ENCODE data around the gene ANKRD24.
"Not testable (repeated sequence)": the region's sequence is repeated elsewhere in the genome, so short reads cannot be mapped to it uniquely, and the experiment has no call there.

The ANKRD24 gene

GRCh38 chr19:4234862-4235201, 52.3 kb downstream of the ANKRD24 start:
- no peaks in the 10 kb centered on the region for H4K20me1 ChIP-seq (ENCODE audit: low read depth, low read length)

GRCh38 chr19:4237510-4237909, 55.0 kb downstream of the ANKRD24 start:
- not testable (repeated sequence) for H3K4me3 ChIP-seq (ENCODE audit: insufficient read depth, low read length, poor library complexity, severe bottlenecking); H3K9me2 ChIP-seq (replicated peaks; ENCODE audit: insufficient read depth, low read length); H2AFZ ChIP-seq (ENCODE audit: low read depth, low read length, severe bottlenecking); H3K27ac ChIP-seq (ENCODE audit: low read depth, low read length); H3K9ac ChIP-seq (ENCODE audit: low read length); H3K36me3 ChIP-seq (ENCODE audit: low read length); H3K4me2 ChIP-seq (ENCODE audit: low read depth, low read length, poor library complexity, severe bottlenecking); H3F3A ChIP-seq (ENCODE audit: insufficient read depth); H4K20me1 ChIP-seq (ENCODE audit: low read depth, low read length); H3K9me3 ChIP-seq (ENCODE audit: insufficient read depth, low read length); H3K27me3 ChIP-seq (ENCODE audit: low read length); H3K79me2 ChIP-seq (ENCODE audit: insufficient read depth, low read length)

More at GRCh38 chr19:4234862-4235201, 52.3 kb downstream of the ANKRD24 start:
- H3K27ac ChIP-seq (ENCODE audit: low read depth, low read length), result no peak overlapping the region
- H3K4me3 ChIP-seq (ENCODE audit: insufficient read depth, low read length, poor library complexity, severe bottlenecking), result no peak overlapping the region
- H3K36me3 ChIP-seq (ENCODE audit: low read length), result no peaks in the 10 kb centered on the region
- H3K4me2 ChIP-seq (ENCODE audit: low read depth, low read length, poor library complexity, severe bottlenecking), result no peak overlapping the region
- no peak overlapping the region for H2AFZ ChIP-seq (ENCODE audit: low read depth, low read length, severe bottlenecking)
- no peaks in the 10 kb centered on the region for H3K9me2 ChIP-seq (replicated peaks; ENCODE audit: insufficient read depth, low read length)
- no peak for TF ChIP-seq EZH2phosphoT487 (conservative IDR thresholded peaks at IDR 0.05; ENCODE audit: low read length)
- TF ChIP-seq, protein P1, sequence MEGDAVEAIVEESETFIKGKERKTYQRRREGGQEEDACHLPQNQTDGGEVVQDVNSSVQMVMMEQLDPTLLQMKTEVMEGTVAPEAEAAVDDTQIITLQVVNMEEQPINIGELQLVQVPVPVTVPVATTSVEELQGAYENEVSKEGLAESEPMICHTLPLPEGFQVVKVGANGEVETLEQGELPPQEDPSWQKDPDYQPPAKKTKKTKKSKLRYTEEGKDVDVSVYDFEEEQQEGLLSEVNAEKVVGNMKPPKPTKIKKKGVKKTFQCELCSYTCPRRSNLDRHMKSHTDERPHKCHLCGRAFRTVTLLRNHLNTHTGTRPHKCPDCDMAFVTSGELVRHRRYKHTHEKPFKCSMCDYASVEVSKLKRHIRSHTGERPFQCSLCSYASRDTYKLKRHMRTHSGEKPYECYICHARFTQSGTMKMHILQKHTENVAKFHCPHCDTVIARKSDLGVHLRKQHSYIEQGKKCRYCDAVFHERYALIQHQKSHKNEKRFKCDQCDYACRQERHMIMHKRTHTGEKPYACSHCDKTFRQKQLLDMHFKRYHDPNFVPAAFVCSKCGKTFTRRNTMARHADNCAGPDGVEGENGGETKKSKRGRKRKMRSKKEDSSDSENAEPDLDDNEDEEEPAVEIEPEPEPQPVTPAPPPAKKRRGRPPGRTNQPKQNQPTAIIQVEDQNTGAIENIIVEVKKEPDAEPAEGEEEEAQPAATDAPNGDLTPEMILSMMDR (IDR thresholded peaks at IDR 0.05; ENCODE audit: insufficient read depth, low read length, poor library complexity, severe bottlenecking), result no peak
- H3K79me2 ChIP-seq (ENCODE audit: insufficient read depth, low read length), result no peaks in the 10 kb centered on the region
- no peaks in the 10 kb centered on the region for H3F3A ChIP-seq (ENCODE audit: insufficient read depth)
- no peaks in the 10 kb centered on the region for H3K27me3 ChIP-seq (ENCODE audit: low read length)
- no peak overlapping the region for H3K9ac ChIP-seq (ENCODE audit: low read length)
- no peaks in the 10 kb centered on the region for H3K9me3 ChIP-seq (ENCODE audit: insufficient read depth, low read length)

GRCh38 chr19:4238831-4239230, 56.3 kb downstream of the ANKRD24 start:
- Histone ChIP-seq H3K36me3 (ENCODE audit: low read length) (no peaks in the 10 kb centered on the region), H3K4me3 (ENCODE audit: insufficient read depth, low read length, poor library complexity, severe bottlenecking) (no peak overlapping the region), H4K20me1 (ENCODE audit: low read depth, low read length) (no peaks in the 10 kb centered on the region), H3K9me3 (ENCODE audit: insufficient read depth, low read length) (no peaks in the 10 kb centered on the region), H3K9ac (ENCODE audit: low read length) (no peak overlapping the region), H3K4me2 (ENCODE audit: low read depth, low read length, poor library complexity, severe bottlenecking) (no peak overlapping the region), H3K9me2 (replicated peaks; ENCODE audit: insufficient read depth, low read length) (no peaks in the 10 kb centered on the region), H3F3A (ENCODE audit: insufficient read depth) (no peaks in the 10 kb centered on the region), H2AFZ (ENCODE audit: low read depth, low read length, severe bottlenecking) (no peak overlapping the region), H3K27me3 (ENCODE audit: low read length) (no peaks in the 10 kb centered on the region), H3K79me2 (ENCODE audit: insufficient read depth, low read length) (no peaks in the 10 kb centered on the region), H3K27ac (ENCODE audit: low read depth, low read length) (no peak overlapping the region)
- TF ChIP-seq, protein P1 (IDR thresholded peaks at IDR 0.05; ENCODE audit: insufficient read depth, low read length, poor library complexity, severe bottlenecking), result no peak
- TF ChIP-seq EZH2phosphoT487 (conservative IDR thresholded peaks at IDR 0.05; ENCODE audit: low read length), result no peak

DNA sequence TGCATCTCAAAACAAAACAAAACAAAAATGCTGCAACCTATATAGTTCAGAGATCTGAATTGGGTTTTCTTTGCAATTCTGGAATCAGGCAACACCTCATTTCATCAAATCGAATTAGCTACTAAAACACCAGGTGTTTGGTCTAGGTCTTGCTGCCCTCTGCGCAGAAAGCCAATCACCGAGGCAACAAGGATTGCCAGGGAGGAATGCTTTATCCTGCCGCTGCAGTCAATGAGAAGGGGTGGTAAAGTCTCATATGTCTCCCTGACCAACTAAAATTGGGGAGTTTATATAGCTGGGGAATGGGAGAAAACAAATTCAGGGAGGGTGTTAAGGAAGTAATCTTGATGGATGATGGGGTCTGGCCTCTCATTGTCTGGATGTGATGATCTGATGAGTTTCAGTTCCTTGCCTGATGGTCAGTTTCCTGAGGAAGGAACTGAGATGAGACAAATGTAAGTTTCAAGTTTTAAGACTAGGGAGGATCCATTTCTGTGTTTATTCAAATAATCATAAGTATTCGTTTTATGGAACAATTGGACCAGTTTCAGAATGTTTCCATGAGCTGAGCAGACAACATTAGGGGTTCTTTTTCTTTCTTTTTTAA, 59.4 kb downstream of the ANKRD24 start:
- H4K20me1 ChIP-seq (ENCODE audit: low read depth, low read length), result no peaks in the 10 kb centered on the region
- TF ChIP-seq EZH2phosphoT487 (conservative IDR thresholded peaks at IDR 0.05; ENCODE audit: low read length), result no peak
- TF ChIP-seq, protein P1 (IDR thresholded peaks at IDR 0.05; ENCODE audit: insufficient read depth, low read length, poor library complexity, severe bottlenecking), result no peak
- H3K9ac ChIP-seq (ENCODE audit: low read length), result no peak overlapping the region
- H3K4me2 ChIP-seq (ENCODE audit: low read depth, low read length, poor library complexity, severe bottlenecking), result no peak overlapping the region
- no peaks in the 10 kb centered on the region for H3F3A ChIP-seq (ENCODE audit: insufficient read depth)
- no peak overlapping the region for H3K27ac ChIP-seq (ENCODE audit: low read depth, low read length)
- H3K4me3 ChIP-seq (ENCODE audit: insufficient read depth, low read length, poor library complexity, severe bottlenecking), result no peak overlapping the region
- no peaks in the 10 kb centered on the region for H3K9me2 ChIP-seq (replicated peaks; ENCODE audit: insufficient read depth, low read length)
- no peaks in the 10 kb centered on the region for H3K79me2 ChIP-seq (ENCODE audit: insufficient read depth, low read length)
- no peaks in the 10 kb centered on the region for H3K9me3 ChIP-seq (ENCODE audit: insufficient read depth, low read length)
- H3K27me3 ChIP-seq (ENCODE audit: low read length), result no peaks in the 10 kb centered on the region
- H3K36me3 ChIP-seq (ENCODE audit: low read length), result no peaks in the 10 kb centered on the region
- no peak overlapping the region for H2AFZ ChIP-seq (ENCODE audit: low read depth, low read length, severe bottlenecking)

DNA sequence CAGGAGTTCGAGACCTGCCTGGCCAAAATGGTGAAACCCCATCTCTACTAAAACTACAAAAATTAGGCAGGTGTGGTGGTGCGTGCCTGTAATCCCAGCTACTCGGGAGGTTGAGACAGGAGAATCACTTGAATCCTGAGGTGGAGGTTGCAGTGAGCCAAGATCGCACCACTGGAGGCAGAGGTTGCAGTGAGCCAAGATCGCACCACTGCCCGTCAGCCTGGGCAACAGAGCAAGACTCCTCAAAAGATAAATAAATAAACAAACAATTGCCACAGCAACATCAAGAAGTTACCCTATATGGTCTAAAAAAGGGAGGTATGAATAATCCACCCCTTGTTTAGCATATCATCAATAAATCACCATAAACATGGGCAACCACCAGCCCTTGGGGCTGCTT, 63.4 kb downstream of the ANKRD24 start:
- not testable (repeated sequence) for H3K9me2 ChIP-seq (replicated peaks; ENCODE audit: insufficient read depth, low read length); H3K27ac ChIP-seq (ENCODE audit: low read depth, low read length); H3K9me3 ChIP-seq (ENCODE audit: insufficient read depth, low read length); H3K27me3 ChIP-seq (ENCODE audit: low read length); H3K4me3 ChIP-seq (ENCODE audit: insufficient read depth, low read length, poor library complexity, severe bottlenecking); H3F3A ChIP-seq (ENCODE audit: insufficient read depth); H4K20me1 ChIP-seq (ENCODE audit: low read depth, low read length)
- H3K36me3 ChIP-seq (ENCODE audit: low read length), result peaks cover 15% of the 10 kb centered on the region
- H3K9ac ChIP-seq (ENCODE audit: low read length), result peak overlapping the region; percentile 58; the same call in 1 of the 2 replicates
- peak overlapping the region; percentile 79 for H3K4me2 ChIP-seq (ENCODE audit: low read depth, low read length, poor library complexity, severe bottlenecking)
- peak overlapping the region; percentile 91 for H2AFZ ChIP-seq (ENCODE audit: low read depth, low read length, severe bottlenecking)
- peaks cover 20% of the 10 kb centered on the region for H3K79me2 ChIP-seq (ENCODE audit: insufficient read depth, low read length)
